Measurements from ENCODE around the gene TMEM94.
"Not testable (repeated sequence)": the region's sequence is repeated elsewhere in the genome, so short reads cannot be mapped to it uniquely, and the experiment has no call there.

Gene TMEM94

GRCh38 chr17:75513641-75514000, 57.2 kb downstream of the TMEM94 start:
- no peak for DNase-seq

DNA sequence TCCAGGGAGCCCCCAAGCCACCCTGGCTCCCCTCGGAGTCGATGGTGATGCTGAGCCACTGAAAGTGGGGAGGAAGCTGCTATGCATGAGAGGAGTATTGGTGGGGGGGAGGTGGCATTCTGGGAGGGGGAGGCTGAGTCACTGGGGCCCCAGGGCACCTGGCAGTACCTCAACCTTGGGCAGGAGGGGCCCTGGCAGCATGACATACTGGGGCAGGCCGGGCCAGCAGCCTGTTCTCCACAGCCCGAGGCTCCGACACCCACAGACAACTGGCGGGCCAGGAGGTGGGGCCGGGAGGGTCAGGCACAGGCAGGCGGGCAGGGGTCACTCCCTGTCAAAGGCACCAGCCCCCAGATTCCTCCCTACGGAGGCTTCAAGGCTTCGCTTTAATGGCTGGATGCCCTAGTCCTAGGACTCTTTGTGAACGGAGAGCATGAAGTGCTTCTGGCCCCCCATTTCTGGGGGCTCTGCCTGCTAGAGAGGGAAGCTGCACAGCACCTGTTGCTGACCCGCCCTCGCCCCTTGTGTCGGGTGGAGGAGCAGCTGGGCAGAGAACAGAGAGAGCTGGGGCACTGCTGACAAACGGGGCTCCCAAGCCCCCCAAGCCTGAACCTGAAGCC, 58.0 kb downstream of the TMEM94 start:
- no peak for DNase-seq

GRCh38 chr17:75514919-75515495, 58.6 kb downstream of the TMEM94 start:
- DNase-seq = no peak

DNA sequence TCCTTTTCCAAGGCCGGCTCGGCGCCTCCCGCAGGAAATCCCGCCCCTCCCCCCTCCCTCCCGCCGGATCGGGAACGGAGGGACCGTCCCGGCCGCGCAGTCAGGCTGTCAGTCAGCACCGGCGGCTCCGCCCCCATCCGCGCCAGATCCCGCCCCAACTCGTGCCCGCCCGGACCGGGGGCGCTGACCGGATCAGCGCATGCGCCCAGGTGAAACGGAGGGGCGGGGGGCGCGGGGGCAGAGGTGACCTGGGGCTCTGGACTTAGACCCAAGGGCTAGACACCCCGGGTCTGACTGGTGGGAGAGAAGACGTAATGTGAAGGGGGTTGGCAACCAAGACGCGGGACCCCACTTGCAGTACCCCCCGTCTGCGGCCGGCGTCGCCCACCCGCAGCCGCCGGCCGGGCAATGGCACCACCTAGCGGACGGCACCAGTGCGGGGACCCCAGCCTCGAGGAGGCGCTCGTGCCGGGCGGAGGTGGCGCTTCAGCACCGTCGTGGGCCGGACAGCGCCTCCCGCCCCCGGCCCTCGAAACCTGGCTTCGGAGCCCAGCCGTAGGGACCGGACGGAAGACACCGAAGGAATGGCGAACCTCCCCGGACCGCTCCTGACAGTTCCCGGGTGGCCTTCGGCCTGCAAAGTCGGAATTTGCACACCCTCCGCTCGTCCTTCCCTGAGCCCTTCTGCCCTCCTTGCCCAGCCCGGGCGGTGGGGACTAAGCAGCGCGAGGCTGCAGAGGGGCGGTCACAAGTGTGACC, 59.2 kb downstream of the TMEM94 start, which contains the start of gene CASKIN2:
Gene CASKIN2 (minus strand): TSS at position 42 of the 759 bp plus-strand sequence. CDS start 1,733 bp downstream, outside the sequence.
- DNase-seq = peak; percentile 79

- DNase-seq = peak; percentile 94
Measured at GRCh38 chr17:75516255-75516618, 59.8 kb downstream of the TMEM94 start, which contains the start of gene TSEN54. TSS of gene TSEN54 (plus strand) at chr17:75516528. CDS start at chr17:75516561, 33 bp downstream.

DNA sequence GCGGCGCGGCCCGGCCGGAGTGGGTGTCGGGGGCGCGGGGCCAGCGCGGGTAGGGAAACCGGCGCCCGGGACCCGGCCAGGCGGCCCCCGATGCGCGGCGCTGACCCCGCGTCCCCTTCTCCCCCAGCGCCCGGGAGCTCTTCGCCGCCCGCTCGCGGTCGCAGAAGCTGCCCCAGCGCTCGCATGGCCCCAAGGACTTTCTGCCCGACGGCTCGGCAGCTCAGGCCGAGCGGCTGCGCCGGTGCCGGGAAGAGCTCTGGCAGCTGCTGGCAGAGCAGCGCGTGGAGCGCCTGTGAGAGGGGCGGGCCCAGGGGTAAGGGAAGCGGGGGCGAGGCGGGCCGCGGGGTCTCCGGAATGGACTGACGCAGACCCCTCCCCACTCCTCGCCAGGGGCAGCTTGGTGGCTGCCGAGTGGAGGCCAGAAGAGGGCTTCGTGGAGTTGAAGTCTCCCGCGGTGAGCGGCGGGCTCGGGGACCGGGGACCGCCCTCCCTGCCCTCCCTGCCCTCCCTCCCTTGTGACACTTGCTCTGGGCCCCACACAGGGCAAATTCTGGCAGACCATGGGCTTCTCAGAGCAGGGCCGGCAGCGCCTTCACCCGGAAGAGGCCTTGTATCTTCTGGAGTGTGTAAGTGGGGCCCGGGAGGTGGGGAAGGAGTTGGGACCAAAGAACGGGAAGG, 60.3 kb downstream of the TMEM94 start:
- peak; percentile 25 for DNase-seq

- no peak for DNase-seq
Measured at GRCh38 chr17:75517297-75517865, 60.9 kb downstream of the TMEM94 start.

- DNase-seq = no peak
Measured at GRCh38 chr17:75518201-75518600, 61.8 kb downstream of the TMEM94 start.

GRCh38 chr17:75518983-75519537, 62.6 kb downstream of the TMEM94 start:
- no peak for DNase-seq

DNA sequence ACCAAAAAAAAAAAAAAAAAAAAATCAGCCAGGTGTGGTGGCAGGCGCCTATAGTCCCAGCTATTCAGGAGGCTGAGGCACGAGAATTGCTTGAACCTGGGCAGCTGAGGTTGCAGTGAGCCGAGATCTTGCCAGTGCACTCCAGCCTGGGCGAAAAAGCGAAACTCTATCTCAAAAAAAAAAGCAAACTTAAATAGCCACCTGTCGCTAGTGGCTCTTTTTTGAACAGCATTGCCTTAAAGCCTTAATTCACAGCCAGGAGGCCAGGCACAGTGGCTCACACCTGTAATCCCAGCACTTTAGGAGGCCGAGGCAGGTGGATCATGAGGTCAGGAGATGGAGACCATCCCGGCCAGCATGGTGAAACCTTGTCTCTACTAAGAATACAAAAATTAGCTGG, 64.0 kb downstream of the TMEM94 start:
- DNase-seq = not testable (repeated sequence)

DNA sequence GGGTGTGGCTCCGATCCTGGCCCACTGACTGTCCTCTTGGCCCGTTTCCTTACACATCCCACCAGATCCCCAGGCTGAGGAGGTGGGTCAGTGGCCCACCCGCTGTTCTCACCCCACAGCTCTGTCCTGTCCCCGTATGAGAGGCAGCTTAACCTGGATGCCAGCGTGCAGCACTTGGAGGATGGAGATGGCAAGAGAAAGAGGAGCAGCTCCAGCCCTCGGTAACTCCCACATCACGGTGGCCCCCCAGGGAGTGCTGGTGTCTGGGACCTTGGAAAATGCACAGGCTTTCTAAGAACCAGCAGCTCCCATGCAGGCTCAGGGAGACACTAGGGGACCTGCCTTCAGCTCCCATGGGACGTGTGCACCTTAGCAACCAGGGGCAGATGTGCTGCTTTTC, 64.9 kb downstream of the TMEM94 start:
- DNase-seq = no peak

DNA sequence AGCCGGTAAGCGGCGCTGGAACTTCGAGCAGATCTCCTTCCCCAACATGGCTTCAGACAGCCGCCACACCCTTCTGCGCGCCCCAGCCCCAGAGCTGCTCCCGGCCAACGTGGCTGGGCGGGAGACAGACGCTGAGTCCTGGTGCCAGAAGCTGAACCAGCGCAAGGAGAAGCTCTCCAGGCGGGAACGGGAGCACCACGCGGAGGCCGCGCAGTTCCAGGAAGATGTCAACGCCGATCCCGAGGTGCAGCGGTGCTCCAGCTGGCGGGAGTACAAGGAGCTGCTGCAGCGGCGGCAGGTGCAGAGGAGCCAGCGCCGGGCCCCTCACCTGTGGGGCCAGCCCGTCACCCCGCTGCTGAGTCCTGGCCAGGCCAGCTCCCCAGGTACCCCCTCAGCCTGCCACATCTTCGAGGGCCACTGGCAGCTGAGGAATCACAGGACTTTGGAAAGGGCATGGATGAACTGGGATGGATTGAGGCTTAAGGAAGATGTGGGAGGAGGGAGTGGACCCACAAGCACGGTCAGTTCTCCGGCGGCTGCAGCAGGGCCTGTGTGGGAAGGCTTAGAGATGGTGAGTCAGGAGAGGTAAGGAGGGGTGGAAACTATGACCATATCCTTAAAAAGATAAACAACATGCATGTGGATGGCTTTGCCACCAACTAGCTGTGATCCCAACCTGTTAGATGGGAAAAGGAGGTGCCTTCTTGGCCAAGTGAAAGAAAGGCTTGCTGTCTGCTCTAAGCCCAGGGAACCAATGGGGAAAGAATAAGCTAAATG, 65.7 kb downstream of the TMEM94 start:
- no peak for DNase-seq

- no peak for DNase-seq
Measured at GRCh38 chr17:75523647-75524046, 67.2 kb downstream of the TMEM94 start.

DNA sequence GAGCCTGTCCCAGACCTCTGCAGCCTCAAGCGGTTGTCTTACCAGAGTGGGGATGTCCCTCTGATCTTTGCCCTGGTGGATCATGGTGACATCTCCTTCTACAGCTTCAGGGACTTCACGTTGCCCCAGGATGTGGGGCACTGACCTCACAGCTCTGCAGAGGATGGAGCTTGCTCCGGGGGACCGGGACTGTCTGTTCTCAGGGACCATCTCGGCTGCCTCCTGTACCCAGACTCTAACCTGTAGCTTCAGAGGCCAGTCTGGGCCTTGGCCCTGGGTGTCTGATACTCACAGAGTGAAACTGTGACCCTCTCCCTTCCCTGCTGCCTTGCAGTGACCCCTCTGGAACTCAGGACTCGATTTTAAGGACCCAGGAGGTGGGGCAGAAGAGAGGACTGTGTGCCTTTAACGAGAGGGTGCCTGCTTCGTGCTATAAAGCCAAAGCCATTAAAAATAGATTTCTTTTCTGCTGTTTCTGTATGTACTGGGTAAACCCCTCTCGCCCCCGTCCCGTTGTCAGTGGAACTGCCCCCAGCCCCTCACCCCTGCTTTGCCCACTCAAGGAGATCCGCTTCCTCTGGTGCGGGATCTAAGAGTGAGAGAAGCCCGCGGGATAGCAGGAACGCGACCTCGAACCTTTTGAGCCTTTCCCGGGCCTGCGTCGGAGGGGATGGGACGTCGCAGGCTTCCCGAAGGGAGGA, 68.0 kb downstream of the TMEM94 start:
- no peak for DNase-seq

DNA sequence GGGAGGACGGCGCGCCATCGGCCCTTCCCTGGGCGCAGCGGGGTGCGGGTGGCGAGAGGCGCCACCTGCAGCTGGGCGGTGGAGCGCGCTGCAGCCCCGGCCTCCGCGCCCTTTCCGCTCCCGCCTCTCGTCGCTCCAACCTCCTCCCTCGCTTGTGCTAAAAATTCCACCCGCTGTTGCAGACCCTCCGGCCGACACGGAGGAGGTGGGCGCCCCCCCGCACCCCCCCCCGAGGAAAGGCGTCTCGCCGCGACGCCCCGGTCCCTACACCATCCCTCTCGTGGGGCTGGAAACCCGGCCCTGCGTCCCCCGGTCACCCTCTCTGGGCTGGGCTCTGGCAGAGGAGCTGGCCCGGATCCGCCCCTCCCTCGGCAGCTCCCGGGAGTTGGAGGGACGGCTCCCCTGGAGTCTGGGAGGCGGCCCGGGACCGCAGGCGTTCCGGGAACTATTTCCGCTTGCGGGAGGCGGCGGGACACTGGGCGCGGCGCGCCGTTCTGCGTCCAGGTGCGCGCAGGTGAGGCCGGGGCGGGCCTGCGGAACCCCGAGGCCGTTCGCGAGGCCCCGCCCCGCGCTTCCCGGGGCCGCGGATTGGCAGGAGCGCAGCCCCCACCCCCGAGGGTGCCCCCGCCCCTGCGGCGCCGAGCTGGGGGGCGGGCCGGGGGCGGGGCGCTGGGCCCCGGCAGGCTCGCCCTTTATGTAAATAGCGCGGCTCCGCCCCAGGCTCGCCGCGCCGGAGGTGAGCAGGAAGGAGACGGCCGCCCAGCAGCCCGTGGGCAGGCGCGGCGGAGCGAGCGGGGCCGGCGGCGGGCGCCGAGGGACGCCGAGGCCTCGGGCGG, 68.8 kb downstream of the TMEM94 start, which contains the start of gene LLGL2:
Gene LLGL2 (plus strand): TSS at position 728 of the 836 bp plus-strand sequence. CDS start 17,730 bp downstream, outside the sequence.
- DNase-seq = peak; percentile 81

DNA sequence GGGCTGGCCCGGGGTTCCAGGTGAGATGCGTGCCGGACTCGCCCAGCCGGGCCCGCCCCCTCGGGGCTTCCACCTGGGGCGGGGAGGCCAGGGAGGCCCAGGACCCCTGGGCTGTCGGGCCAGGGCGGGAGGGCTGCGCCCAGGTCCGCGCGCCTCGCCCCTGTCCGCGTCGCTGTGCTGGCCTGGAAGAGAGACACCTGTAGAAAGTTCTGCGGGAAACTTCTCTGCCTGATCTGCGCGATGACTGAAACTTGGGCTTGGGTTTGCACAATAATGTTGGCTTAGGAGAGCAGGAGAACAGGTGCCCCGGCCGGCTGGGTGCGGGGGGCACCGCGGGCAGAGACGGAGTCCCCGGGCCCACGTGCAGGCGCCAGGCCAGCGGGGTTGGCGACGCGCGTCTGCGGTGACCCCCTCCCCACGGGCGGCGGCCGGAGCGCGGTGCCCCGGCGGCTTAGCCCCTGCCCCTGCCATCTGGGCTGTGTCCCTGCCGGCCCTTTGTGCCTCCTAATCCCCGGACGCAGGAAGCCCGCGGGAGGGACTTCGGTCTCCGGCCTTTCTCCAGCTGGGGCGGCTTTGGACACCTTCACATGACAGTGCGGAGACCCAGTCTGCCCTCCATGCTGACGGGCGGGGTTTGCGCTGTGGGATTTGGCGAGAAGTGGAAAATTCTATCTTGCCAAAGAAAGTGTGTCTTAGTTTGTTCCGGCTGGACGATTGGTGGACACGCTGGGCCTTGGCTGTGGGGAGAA, 69.5 kb downstream of the TMEM94 start:
- DNase-seq = peak; percentile 11

- no peak for DNase-seq
Measured at GRCh38 chr17:75526555-75527270, 70.3 kb downstream of the TMEM94 start.

DNA sequence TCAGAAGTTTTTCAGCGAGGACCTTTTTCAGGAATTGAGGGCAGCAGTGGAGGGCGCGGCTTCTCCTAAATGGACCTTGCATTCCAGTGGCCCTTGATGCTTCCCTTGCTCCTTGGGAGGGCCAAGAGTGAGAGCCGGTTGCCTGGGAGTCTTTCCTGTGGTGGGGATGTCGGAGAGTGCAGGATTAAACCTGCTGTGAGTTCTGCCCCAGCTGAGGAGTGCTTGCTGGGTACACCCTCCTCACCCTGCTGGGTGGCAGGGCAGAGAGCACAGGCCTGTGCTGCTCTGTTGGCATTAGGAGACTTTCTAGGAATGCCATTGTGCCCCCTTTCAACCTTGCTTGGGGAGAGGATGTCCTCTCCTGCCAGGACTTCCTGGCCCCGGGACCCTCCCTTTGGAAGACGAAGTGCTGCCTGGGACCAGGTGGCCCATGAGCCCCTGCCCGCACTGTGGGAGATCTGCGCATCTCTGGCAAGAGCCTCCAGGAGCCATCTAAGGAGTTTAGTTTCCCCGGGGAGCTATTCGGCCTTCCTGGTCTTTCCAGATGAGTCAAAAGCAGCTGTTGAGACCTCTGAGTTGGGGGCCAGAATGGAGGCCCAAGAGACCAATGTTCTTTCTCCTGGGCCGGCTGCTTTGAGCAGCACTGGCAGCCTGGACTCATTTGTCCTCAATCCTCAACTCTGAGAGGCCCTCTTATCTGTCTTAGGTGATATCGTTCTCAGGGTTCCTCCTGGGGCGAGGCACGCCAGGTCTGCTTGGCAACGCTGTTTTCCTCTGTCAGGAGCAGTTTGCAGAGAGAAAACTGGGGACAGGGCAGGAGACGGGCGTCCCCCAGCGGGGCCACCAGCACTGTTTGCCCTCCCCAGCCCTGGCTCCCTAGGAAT, 74.6 kb downstream of the TMEM94 start:
- no peak for DNase-seq
